ENCODE results near the gene MFAP3.

MFAP3 gene

DNA sequence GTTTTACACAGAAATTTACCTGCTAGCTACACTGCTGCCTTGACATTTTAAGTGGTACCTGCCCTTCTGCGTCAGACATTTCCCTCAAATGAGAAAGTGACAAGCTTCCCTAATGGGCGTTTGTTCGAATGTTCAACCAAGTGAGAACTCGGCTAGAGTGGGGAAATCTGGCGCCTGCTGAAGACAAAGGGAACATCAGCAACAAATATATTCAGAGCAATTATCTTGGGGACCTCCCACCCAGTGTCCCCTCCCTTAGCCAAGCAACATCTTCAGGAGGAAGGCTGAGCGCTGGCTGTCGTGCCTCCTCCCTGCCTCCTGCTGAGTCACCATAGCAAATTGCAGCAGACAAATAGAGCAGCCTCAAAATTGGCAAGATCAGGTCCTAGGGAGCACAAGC is 57.1 kb downstream of the MFAP3 start:
- no peak for DNase-seq

DNA sequence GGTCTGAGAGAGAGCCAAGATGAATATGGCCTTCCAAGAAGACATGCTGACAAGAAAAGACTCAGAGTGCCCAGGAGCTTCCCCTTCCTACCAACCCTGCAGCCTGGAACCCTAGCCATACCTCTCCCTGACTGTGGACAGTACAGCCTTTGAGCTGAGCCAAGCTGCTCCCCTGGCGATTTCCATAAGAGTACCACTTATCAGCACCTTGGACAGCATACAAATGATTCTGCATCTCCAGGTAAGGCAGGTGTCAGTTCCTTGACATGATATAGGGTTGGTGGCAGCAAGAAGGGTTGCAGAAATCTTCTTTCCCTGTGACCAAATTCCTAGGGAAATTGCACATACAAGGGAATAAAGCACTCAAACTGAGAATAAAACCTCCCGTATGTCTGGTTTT is 58.3 kb downstream of the MFAP3 start:
- no peak for DNase-seq

GRCh38 chr5:154098465-154098864 is 59.7 kb downstream of the MFAP3 start:
- DNase-seq: no peak

GRCh38 chr5:154101184-154101583 is 62.4 kb downstream of the MFAP3 start:
- DNase-seq: no peak

DNA sequence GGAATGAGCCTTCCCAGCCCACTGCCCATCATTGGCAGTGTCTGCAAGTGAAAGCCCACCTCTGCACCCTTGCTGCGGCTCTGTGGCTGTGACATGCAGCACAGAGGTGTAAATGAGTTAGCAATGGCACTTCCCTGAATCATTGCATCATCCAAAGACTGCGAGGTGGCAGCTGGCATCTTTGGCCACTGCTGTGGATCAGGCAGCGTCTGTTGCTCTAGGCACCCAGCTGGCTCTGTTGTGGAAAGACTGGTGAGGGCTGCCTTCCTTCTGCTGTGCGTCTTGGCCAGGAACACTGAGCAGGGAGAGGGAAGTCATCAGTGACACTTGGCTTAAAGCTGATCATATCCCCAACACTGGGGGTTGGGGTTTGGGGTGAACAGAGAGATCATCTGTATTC is 64.5 kb downstream of the MFAP3 start:
- no peak for DNase-seq

Data from cerebellar nuclear complex (tissue), 1 donor.